A673 (cell line): ENCODE measurements around the gene AQP7. TPM values are rescaled to one million over a fixed set of nuclear protein-coding genes. Genes with fewer than 3 reads are reported as not detected.

Experiments
- BruUV-seq: library from RNA; stranded (reverse); fragments of 400-500 nt; replicated peaks from 2 replicates; lab custom pipeline; 2021; lab: Mats Ljungman, UMichigan
- CTCF ChIA-PET: fragments of 300-600 bp; sonication (Branson Sonifier 250); formaldehyde crosslinking; loops from one replicate; lab custom pipeline; 2022; ENCODE audit warnings: antibody characterized with exemption; lab: Charles Lee
- POLR2A ChIA-PET: fragments of 300-600 bp; sonication (Branson Sonifier 250); formaldehyde crosslinking; loops from one replicate; lab custom pipeline; 2022; ENCODE audit warnings: antibody characterized with exemption; ENCODE audit not compliant: low non-redundant PET; lab: Charles Lee
- DNase-seq: peaks from one replicate; pipeline ENCODE4 v3.0.0-alpha.2; 2015; ENCODE audit warnings: low spot score
- H3K27ac ChIP-seq: fragments of 200-600 bp; sonication (generic); 2 replicates; pipeline ENCODE4 v1.5.1; 2016; ENCODE audit warnings: mixed run types, low read depth, mild to moderate bottlenecking, mixed read lengths, antibody characterized with exemption, low read length; ENCODE audit not compliant: poor library complexity, severe bottlenecking
- H3K27me3 ChIP-seq: fragments of 200-600 bp; sonication (generic); replicated peaks from 2 replicates; pipeline ENCODE4 v1.6.1; 2017; ENCODE audit warnings: mixed run types, low read depth, mild to moderate bottlenecking, mixed read lengths, antibody characterized with exemption, low read length; ENCODE audit not compliant: insufficient read depth, poor library complexity
- H3K36me3 ChIP-seq: fragments of 200-600 bp; sonication (generic); 2 replicates; pipeline ENCODE4 v1.6.1; 2016; ENCODE audit warnings: mixed run types, mild to moderate bottlenecking, mixed read lengths, antibody characterized with exemption, low read length; ENCODE audit not compliant: insufficient read depth, poor library complexity, severe bottlenecking
- H3K4me1 ChIP-seq: fragments of 200-600 bp; sonication (generic); 2 replicates; pipeline ENCODE4 v1.6.1; 2017; ENCODE audit warnings: mixed run types, mild to moderate bottlenecking, mixed read lengths, antibody characterized with exemption, low read length; ENCODE audit not compliant: insufficient read depth, poor library complexity, severe bottlenecking
- H3K4me3 ChIP-seq: fragments of 200-600 bp; sonication (generic); 2 replicates; pipeline ENCODE4 v1.5.1; 2016; ENCODE audit warnings: low read depth, mixed run types, mild to moderate bottlenecking, mixed read lengths, low read length; ENCODE audit not compliant: poor library complexity, severe bottlenecking
- H3K9me3 ChIP-seq: fragments of 200-600 bp; sonication (generic); 2 replicates; pipeline ENCODE4 v1.6.1; 2016; ENCODE audit warnings: mixed run types, low read depth, mild to moderate bottlenecking, mixed read lengths, antibody characterized with exemption, low read length; ENCODE audit not compliant: poor library complexity, severe bottlenecking
- CTCF ChIP-seq: fragments of 300-800, 200-600 bp; sonication (generic); conservative IDR thresholded peaks from 2 replicates; pipeline ENCODE4 v1.5.1; 2017; ENCODE audit warnings: low read depth, mild to moderate bottlenecking, antibody characterized with exemption, low read length, moderate library complexity, mixed read lengths
- EZH2 ChIP-seq: fragments of 200-600 bp; sonication (generic); IDR thresholded peaks from 2 replicates; pipeline ENCODE4 v1.6.1; 2017; ENCODE audit warnings: borderline replicate concordance, low read depth, mild to moderate bottlenecking, mixed read lengths, antibody characterized with exemption, low read length; ENCODE audit not compliant: poor library complexity, severe bottlenecking
- intact Hi-C: fragments of 100-400 bp; cut with micrococcal nuclease; formaldehyde crosslinking; loops from one replicate; pipeline ENCODE4 v1.10.0; 2022; ENCODE audit not compliant: unreplicated experiment
- total RNA-seq: library from RNA; stranded (reverse); gene quantifications from 2 replicates; pipeline ENCODE4 v1.2.3, GENCODE V29; 2021

AQP7 gene
- total RNA-seq, 1 experiment from 2014 or later: not detected

GRCh38 chr9:33351547-33351946 is 50.8 kb downstream of the AQP7 start:
- Histone ChIP-seq H3K4me3 (no peak overlapping the region), H3K36me3 (peaks cover 23% of the 10 kb centered on the region), H3K27ac (no peak overlapping the region), H3K4me1 (no peaks in the 10 kb centered on the region), H3K9me3 (no peaks in the 10 kb centered on the region), H3K27me3 (no peaks in the 10 kb centered on the region)
- TF ChIP-seq CTCF (no peak), EZH2 (no peak)
- intact Hi-C loops: no loop called here
- CTCF ChIA-PET: no interaction called here
- no TSS peak for BruUV-seq
- DNase-seq: no peak
- POLR2A ChIA-PET: no interaction called here

- no peak overlapping the region for H3K27ac ChIP-seq
- no peak for DNase-seq
- ChIA-PET CTCF (no interaction called here), POLR2A (interaction anchor here (0.7 kb wide), 1 partner anchor 57 kb away, joined by 3 read pairs; no protein-coding TSS in a partner anchor)
- no peak overlapping the region for H3K4me3 ChIP-seq
- peaks cover 31% of the 10 kb centered on the region for H3K36me3 ChIP-seq
- no peaks in the 10 kb centered on the region for H3K4me1 ChIP-seq
- no TSS peak for BruUV-seq
- TF ChIP-seq EZH2: no peak
- TF ChIP-seq CTCF: no peak
- H3K27me3 ChIP-seq: no peaks in the 10 kb centered on the region
- intact Hi-C loops: no loop called here
- no peaks in the 10 kb centered on the region for H3K9me3 ChIP-seq
Measured at GRCh38 chr9:33350310-33350709, 52.1 kb downstream of the AQP7 start.

- intact Hi-C loops: no loop called here
- no TSS peak for BruUV-seq
- ChIA-PET POLR2A (no interaction called here), CTCF (no interaction called here)
- no peak for TF ChIP-seq EZH2
- Histone ChIP-seq H3K27ac (no peak overlapping the region), H3K4me3 (no peak overlapping the region), H3K9me3 (no peaks in the 10 kb centered on the region), H3K36me3 (peaks cover 31% of the 10 kb centered on the region), H3K27me3 (no peaks in the 10 kb centered on the region), H3K4me1 (no peaks in the 10 kb centered on the region)
- no peak for DNase-seq
Measured at GRCh38 chr9:33349743-33350142, 52.6 kb downstream of the AQP7 start.

- no peak overlapping the region for H3K4me3 ChIP-seq
- H3K27me3 ChIP-seq: no peaks in the 10 kb centered on the region
- ChIA-PET POLR2A (no interaction called here), CTCF (no interaction called here)
- BruUV-seq: no TSS peak
- no peak for DNase-seq
- no peaks in the 10 kb centered on the region for H3K4me1 ChIP-seq
- no peak overlapping the region for H3K27ac ChIP-seq
- intact Hi-C loops: no loop called here
- no peaks in the 10 kb centered on the region for H3K9me3 ChIP-seq
- H3K36me3 ChIP-seq: peaks cover 36% of the 10 kb centered on the region
- TF ChIP-seq EZH2 (no peak), CTCF (no peak)
Measured at GRCh38 chr9:33348998-33349397, 53.4 kb downstream of the AQP7 start.
